ENCODE measurements around the gene IGSF6. TPM values are rescaled to one million over a fixed set of nuclear protein-coding genes. Genes with fewer than 3 reads are reported as not detected.

The IGSF6 gene
- total RNA-seq, 1 donor from 2014 or later, result 88.4 TPM

GRCh38 chr16:21620592-21620991, 31.8 kb downstream of the IGSF6 start:
- no peaks in the 10 kb centered on the region for H3K9me3 ChIP-seq
- no peaks in the 10 kb centered on the region for H3K4me1 ChIP-seq
- TF ChIP-seq CTCF (IDR thresholded peaks at IDR 0.05), result no peak
- DNase-seq (no peak), ATAC-seq (no peak)
- H3K36me3 ChIP-seq, result peaks cover 32% of the 10 kb centered on the region
- intact Hi-C loops (cut with DNase I), result no loop called here
- no peak overlapping the region for H3K4me3 ChIP-seq
- H3K27ac ChIP-seq, result no peak overlapping the region
- no peaks in the 10 kb centered on the region for H3K27me3 ChIP-seq

DNA sequence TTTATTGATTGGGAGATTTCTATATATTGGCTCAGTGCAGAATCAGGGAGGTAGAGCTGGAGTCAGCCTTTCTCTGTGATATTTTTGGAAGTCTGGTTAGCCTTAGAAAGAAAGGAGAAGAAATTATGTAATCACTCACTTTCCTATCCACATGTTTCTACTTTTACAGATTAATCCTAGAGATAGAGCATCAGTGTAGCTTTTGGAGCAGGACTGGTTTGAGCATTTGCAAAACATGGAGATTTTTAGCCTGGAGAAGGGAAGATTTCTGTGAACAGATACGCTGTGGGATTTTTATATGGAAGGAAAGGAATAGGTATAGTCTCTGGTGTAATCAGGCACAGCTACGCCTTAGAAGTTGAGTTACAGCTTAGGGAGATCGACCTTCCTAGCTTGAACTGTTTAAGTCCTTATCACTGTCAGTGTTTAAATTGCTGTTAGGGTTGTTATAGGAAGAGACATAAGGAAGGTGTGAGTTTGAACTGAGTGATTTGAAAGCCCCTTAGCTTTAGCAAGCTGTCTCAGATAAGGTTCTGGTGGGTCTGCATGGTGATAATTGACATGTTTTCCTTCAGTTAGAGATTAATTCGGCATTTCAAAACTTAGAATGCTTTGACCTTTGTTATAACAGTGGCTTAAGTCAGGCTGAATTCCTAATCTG, 32.5 kb downstream of the IGSF6 start:
- Histone ChIP-seq H3K4me1 (no peaks in the 10 kb centered on the region), H3K36me3 (peaks cover 25% of the 10 kb centered on the region), H3K4me3 (no peak overlapping the region), H3K27ac (no peak overlapping the region), H3K27me3 (no peaks in the 10 kb centered on the region), H3K9me3 (no peaks in the 10 kb centered on the region)
- intact Hi-C loops (cut with DNase I), result no loop called here
- TF ChIP-seq CTCF (IDR thresholded peaks at IDR 0.05), result no peak
- DNase-seq (no peak), ATAC-seq (no peak)

DNA sequence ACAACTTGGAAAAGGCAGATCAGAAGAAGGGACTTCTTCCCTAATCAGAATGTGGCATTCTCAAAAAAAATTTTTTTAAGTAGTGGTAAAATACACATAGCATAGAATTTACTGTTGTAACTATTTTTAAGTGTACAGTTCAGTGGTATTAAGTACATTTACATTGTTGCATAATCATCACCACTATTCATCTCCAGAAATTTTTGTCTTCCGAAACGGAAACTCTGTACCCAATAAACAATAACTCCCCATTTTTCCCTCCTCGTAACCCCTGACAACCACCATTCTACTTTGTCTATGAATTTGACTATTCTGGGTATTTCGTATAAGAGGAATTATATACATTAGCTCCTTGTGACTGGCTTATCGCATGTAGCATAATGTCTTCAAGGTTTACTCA, 34.1 kb downstream of the IGSF6 start:
- H3K4me1 ChIP-seq, result no peaks in the 10 kb centered on the region
- DNase-seq (no peak), ATAC-seq (no peak)
- H3K9me3 ChIP-seq, result no peaks in the 10 kb centered on the region
- intact Hi-C loops (cut with DNase I), result no loop called here
- no peak for TF ChIP-seq CTCF (IDR thresholded peaks at IDR 0.05)
- no peak overlapping the region for H3K27ac ChIP-seq
- no peak overlapping the region for H3K4me3 ChIP-seq
- H3K27me3 ChIP-seq, result no peaks in the 10 kb centered on the region
- H3K36me3 ChIP-seq, result peaks cover 11% of the 10 kb centered on the region

- intact Hi-C loops (cut with DNase I), result no loop called here
- peaks cover 3% of the 10 kb centered on the region for H3K4me1 ChIP-seq
- DNase-seq, result no peak
These were observed 34.8 kb downstream of the IGSF6 start for GRCh38 chr16:21617607-21618006.

GRCh38 chr16:21614896-21615295, 37.5 kb downstream of the IGSF6 start:
- H3K27ac ChIP-seq, result no peak overlapping the region
- intact Hi-C loops (cut with DNase I), result no loop called here
- DNase-seq, result no peak
- H3K4me3 ChIP-seq, result no peak overlapping the region
- ATAC-seq, result no peak
- no peak for TF ChIP-seq CTCF (IDR thresholded peaks at IDR 0.05)
- peaks cover 10% of the 10 kb centered on the region for H3K36me3 ChIP-seq
- H3K9me3 ChIP-seq, result no peaks in the 10 kb centered on the region
- no peaks in the 10 kb centered on the region for H3K27me3 ChIP-seq
- peaks cover 28% of the 10 kb centered on the region for H3K4me1 ChIP-seq

More at GRCh38 chr16:21617607-21618006, 34.8 kb downstream of the IGSF6 start:
- H3K4me3 ChIP-seq, result no peak overlapping the region
- no peak overlapping the region for H3K27ac ChIP-seq
- no peaks in the 10 kb centered on the region for H3K27me3 ChIP-seq
- peaks cover 10% of the 10 kb centered on the region for H3K36me3 ChIP-seq
- H3K9me3 ChIP-seq, result no peaks in the 10 kb centered on the region
- no peak for TF ChIP-seq CTCF (IDR thresholded peaks at IDR 0.05)
- no peak for ATAC-seq

- DNase-seq (no peak), ATAC-seq (no peak)
- Histone ChIP-seq H3K9me3 (no peaks in the 10 kb centered on the region), H3K4me1 (peaks cover 35% of the 10 kb centered on the region), H3K27ac (no peak overlapping the region), H3K36me3 (peaks cover 5% of the 10 kb centered on the region), H3K4me3 (no peak overlapping the region), H3K27me3 (no peaks in the 10 kb centered on the region)
- intact Hi-C loops (cut with DNase I), result no loop called here
- no peak for TF ChIP-seq CTCF (IDR thresholded peaks at IDR 0.05)
These were observed 38.6 kb downstream of the IGSF6 start for GRCh38 chr16:21613781-21614180.
